Right lobe of liver (tissue), 6 donors: Measurements from ENCODE around the gene EDNRA. TPM values are rescaled to one million over a fixed set of nuclear protein-coding genes. Genes with fewer than 3 reads are reported as not detected.

Experiments used
- ATAC-seq, 4 donors: fragments of 200-7000 bp; cut with Tn5 transposase; one replicate each; pipeline ENCODE4 v1.9.1; 2020; ENCODE audit warnings: mild to moderate bottlenecking in 4 of 4, moderate library complexity in 4 of 4
- DNase-seq, 3 donors: peaks; one replicate each; pipeline ENCODE4 v3.0.0-alpha.2; 2020
- H3K27ac ChIP-seq, 3 donors: fragments of 200-600 bp; one replicate each; pipeline ENCODE4 v1.8.0; 2022
- H3K27me3 ChIP-seq, 2 donors: fragments of 200-600 bp; one replicate each; pipeline ENCODE4 v1.8.0; 2022
- H3K36me3 ChIP-seq, 4 donors: fragments of 200-600 bp; sonication (generic) in 1 of 4; one replicate each; pipeline versions ENCODE4 v1.5.1 to v1.8.0; 2017 to 2022; ENCODE audit warnings: control low read depth in 1 of 4
- H3K4me1 ChIP-seq, 4 donors: fragments of 200-600 bp; sonication (generic) in 1 of 4; one replicate each; pipeline versions ENCODE4 v1.5.1 to v1.8.0; 2017 to 2022; ENCODE audit warnings: control low read depth in 1 of 4
- H3K4me3 ChIP-seq, 3 donors: fragments of 200-600 bp; one replicate each; pipeline ENCODE4 v1.8.0; 2022
- H3K9me3 ChIP-seq, 4 donors: fragments of 200-600 bp; sonication (generic) in 1 of 4; one replicate each; pipeline versions ENCODE4 v1.5.1 to v1.8.0; 2017 to 2022; ENCODE audit warnings: control low read depth in 1 of 4
- POLR2A ChIP-seq: fragments of 450-650 bp; IDR thresholded peaks from one replicate; pipeline ENCODE4 v1.6.1; 2017; ENCODE audit warnings: antibody characterized with exemption, mild to moderate bottlenecking
- WGBS: methylation state at CpG from one replicate; pipeline ENCODE4 v1.1.6; 2018; ENCODE audit warnings: low coverage, low lambda C conversion rate; ENCODE audit not compliant: insufficient coverage; ENCODE audit errors: missing lambda C conversion rate; 5-methylcytosine and 5-hydroxymethylcytosine counted together
- intact Hi-C, 2 donors: fragments of 100-400 bp; cut with DNase I; formaldehyde crosslinking; loops; one replicate each; pipeline versions ENCODE4 v1.11.2 to v1.14.1; 2022
- total RNA-seq, 6 experiments: library from RNA; depleted of rRNA in 2 of 6; stranded (reverse); fragments of >200 nt in 2 of 6; fragmentation: NEBNext Ultra II Directional in 3 of 6; extraction: Animal tissue kit (Norgen Biotek cat#: 25700) in 3 of 6; gene quantifications; one replicate each; pipeline versions ENCODE4 v1.1.0 to v1.2.4, GENCODE V29; 2016 to 2023
- TF ChIP-seq, protein P1 (sequence below), 4 donors: fragments of 200-600 bp in 3 of 4; fragments of 450-650 bp in 1 of 4; IDR thresholded peaks; one replicate each; pipeline versions ENCODE4 v1.5.1 to v1.8.0; 2016 to 2022; ENCODE audit warnings: antibody characterized with exemption in 4 of 4, mild to moderate bottlenecking in 2 of 4
- donor health status: DM: no; HTN: yes; CAD: no.
- donor health status: DM: no; HTN: no; CAD: no.
- donor health status: DM: no; HTN: no; CAD: no.
- donor health status: DM: no; HTN: yes; CAD: no.
- donor health status: DM: no; HTN: yes; CAD: no.

The EDNRA gene
- total RNA-seq, 6 experiments from 2014 or later = 0.61 to 1.2 (median 0.92) TPM

DNA sequence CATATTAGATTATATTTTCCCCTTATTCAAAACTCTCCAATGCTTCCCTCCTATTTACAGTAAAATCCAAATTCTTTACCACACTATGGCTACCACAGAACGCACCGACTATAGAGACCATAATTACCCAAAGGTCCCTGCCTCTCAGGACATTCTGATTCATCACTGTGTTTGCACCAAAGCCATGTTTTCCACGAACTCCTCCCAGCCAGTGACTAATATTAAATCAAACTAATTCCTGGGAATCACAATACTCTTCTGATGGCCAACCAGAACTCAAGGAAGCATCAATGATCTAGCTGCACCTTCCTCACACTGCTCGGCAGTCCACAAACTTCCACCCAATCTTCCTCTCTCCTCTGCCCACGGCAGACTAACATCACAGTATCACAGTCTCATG, 24.2 kb upstream of the EDNRA start:
- intact Hi-C loops = no loop called here
- no peaks in the 10 kb centered on the region for H3K27me3 ChIP-seq
- 58% methylated on average over 5 of the region's 5 CpGs for WGBS

DNA sequence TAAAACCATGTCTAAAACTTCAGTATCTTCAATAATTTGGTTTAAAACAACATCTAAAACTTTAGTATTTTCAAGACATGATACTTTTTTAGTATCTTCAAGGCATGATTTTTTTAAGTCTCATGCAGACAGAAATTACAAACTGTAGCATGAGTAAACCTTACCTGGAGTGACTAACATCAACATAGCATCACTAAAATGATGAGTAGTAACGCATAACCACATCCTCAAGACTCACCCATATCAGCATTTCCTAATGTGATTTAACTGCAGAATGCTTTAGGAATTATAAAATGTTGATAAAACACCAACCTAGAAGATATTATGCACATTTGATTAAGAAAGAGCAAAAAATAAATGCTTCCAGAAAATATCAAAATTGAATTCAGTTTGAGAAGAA, 19.7 kb upstream of the EDNRA start:
- no peaks in the 10 kb centered on the region for H3K4me1 ChIP-seq
- H3K36me3 ChIP-seq = no peaks in the 10 kb centered on the region
- no peak for ATAC-seq
- intact Hi-C loops = no loop called here
- H3K27me3 ChIP-seq = no peaks in the 10 kb centered on the region
- no peaks in the 10 kb centered on the region for H3K9me3 ChIP-seq
- no peak for DNase-seq
- no peak overlapping the region for H3K27ac ChIP-seq
- H3K4me3 ChIP-seq = no peak overlapping the region
- TF ChIP-seq, protein P1, sequence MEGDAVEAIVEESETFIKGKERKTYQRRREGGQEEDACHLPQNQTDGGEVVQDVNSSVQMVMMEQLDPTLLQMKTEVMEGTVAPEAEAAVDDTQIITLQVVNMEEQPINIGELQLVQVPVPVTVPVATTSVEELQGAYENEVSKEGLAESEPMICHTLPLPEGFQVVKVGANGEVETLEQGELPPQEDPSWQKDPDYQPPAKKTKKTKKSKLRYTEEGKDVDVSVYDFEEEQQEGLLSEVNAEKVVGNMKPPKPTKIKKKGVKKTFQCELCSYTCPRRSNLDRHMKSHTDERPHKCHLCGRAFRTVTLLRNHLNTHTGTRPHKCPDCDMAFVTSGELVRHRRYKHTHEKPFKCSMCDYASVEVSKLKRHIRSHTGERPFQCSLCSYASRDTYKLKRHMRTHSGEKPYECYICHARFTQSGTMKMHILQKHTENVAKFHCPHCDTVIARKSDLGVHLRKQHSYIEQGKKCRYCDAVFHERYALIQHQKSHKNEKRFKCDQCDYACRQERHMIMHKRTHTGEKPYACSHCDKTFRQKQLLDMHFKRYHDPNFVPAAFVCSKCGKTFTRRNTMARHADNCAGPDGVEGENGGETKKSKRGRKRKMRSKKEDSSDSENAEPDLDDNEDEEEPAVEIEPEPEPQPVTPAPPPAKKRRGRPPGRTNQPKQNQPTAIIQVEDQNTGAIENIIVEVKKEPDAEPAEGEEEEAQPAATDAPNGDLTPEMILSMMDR (IDR thresholded peaks at IDR 0.05) = no peak
- no peak for TF ChIP-seq POLR2A
- WGBS = 50% methylated on average over 1 of the region's 1 CpG

More for the DNA sequence above, 24.2 kb upstream of the EDNRA start:
- Histone ChIP-seq H3K36me3 (no peaks in the 10 kb centered on the region), H3K9me3 (no peaks in the 10 kb centered on the region), H3K4me3 (no peak overlapping the region), H3K27ac (no peak overlapping the region), H3K4me1 (no peaks in the 10 kb centered on the region)
- DNase-seq = no peak
- TF ChIP-seq, protein P1 (IDR thresholded peaks at IDR 0.05) = no peak
- TF ChIP-seq POLR2A = no peak
- ATAC-seq = no peak

DNA sequence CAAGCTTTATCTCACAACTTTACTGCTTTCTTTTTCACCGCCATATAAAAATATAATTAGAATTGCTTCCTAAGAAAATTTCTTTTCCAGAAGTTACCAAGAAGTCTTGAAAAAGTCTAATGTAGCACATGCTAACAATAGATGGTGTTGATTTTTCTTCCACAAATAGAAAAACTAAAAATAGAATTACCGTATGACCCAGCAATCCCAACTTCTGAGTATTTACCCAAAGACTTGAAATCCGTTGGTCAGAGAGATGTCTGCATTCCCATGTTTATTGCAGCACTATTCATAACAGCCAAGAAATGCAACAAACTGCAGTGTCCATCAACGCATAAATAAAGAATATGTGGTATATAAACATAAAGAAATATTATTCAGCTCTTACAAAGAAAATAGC, 17.8 kb upstream of the EDNRA start:
- no peaks in the 10 kb centered on the region for H3K4me1 ChIP-seq

DNA sequence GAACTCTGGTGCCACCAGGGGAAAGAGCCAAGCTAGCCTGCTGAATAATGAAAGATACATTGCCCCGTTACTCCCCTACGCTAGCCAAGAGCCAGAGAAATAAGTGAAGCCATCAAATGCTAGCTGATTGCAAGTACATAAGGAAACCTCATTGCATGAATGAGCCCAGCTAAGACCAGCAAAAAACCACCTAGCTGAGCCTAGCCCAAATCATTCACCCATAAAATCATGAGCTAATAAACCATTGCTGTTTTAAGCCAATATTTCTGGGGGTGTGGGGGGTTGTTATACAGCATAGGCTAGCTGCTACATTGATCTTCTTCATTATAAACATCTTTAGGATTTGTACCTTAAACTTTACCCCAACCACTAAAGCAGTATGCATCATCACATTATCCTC, 15.4 kb upstream of the EDNRA start:
- no peaks in the 10 kb centered on the region for H3K4me1 ChIP-seq
- WGBS = 80% methylated on average over 1 of the region's 2 CpGs
- intact Hi-C loops = no loop called here
- no peaks in the 10 kb centered on the region for H3K9me3 ChIP-seq
- DNase-seq = no peak
- no peak for ATAC-seq
- TF ChIP-seq POLR2A = no peak
- TF ChIP-seq, protein P1 (IDR thresholded peaks at IDR 0.05) = no peak
- H3K4me3 ChIP-seq = no peak overlapping the region
- no peaks in the 10 kb centered on the region for H3K27me3 ChIP-seq
- H3K27ac ChIP-seq = no peak overlapping the region
- H3K36me3 ChIP-seq = no peaks in the 10 kb centered on the region

More for the DNA sequence above, 17.8 kb upstream of the EDNRA start:
- no peak overlapping the region for H3K4me3 ChIP-seq
- no peak overlapping the region for H3K27ac ChIP-seq
- no peak for TF ChIP-seq POLR2A
- TF ChIP-seq, protein P1 (IDR thresholded peaks at IDR 0.05) = no peak
- no peaks in the 10 kb centered on the region for H3K27me3 ChIP-seq
- no peak for DNase-seq
- no peaks in the 10 kb centered on the region for H3K9me3 ChIP-seq
- WGBS = 51% methylated on average over 4 of the region's 4 CpGs
- intact Hi-C loops = no loop called here
- no peaks in the 10 kb centered on the region for H3K36me3 ChIP-seq
- no peak for ATAC-seq

DNA sequence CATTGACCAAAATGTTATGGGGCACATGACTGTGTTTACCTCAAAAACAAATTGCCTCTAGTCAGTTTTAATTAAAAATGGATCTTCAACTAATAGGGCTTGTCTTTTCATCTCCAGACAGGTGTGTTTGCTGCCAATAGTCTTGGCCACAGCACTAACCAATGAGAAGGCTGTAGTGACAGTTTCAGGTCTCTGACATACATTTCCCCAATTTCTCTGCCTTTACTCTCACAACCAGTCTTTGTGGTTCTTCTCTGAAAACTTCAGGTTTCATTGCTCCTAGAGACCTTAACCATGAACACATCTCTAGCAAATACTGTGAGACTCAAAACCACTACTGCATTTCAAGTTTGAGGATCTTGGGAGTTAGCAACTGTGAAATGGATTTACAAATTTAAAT, 3.5 kb upstream of the EDNRA start:
- intact Hi-C loops = no loop called here
- Histone ChIP-seq H3K4me1 (no peaks in the 10 kb centered on the region), H3K27me3 (peaks cover 0 to 5% of the 10 kb centered on the region in 2 donors), H3K9me3 (no peaks in the 10 kb centered on the region), H3K36me3 (no peaks in the 10 kb centered on the region), H3K4me3 (no peak overlapping the region), H3K27ac (no peak overlapping the region)
- TF ChIP-seq POLR2A = no peak
- TF ChIP-seq, protein P1 (IDR thresholded peaks at IDR 0.05) = no peak
- DNase-seq (no peak), ATAC-seq (no peak)
